ENCODE measurements around the gene MYLK4.
A peak's percentile ranks its signal among the peaks of the same experiment; 100 is the strongest.
"Not testable (repeated sequence)": the region's sequence is repeated elsewhere in the genome, so short reads cannot be mapped to it uniquely, and the experiment has no call there.

MYLK4 gene

GRCh38 chr6:2777249-2777648 is 26.5 kb upstream of the MYLK4 start:
- DNase-seq (ENCODE audit: low read depth), result no peak

GRCh38 chr6:2775003-2775402 is 24.3 kb upstream of the MYLK4 start:
- no peak for DNase-seq (ENCODE audit: low read depth)

- DNase-seq (ENCODE audit: low read depth), result no peak
Measured at GRCh38 chr6:2773449-2773848, 22.7 kb upstream of the MYLK4 start.

- DNase-seq (ENCODE audit: low read depth), result no peak
Measured at GRCh38 chr6:2772840-2773239, 22.1 kb upstream of the MYLK4 start.

GRCh38 chr6:2771079-2771478 is 20.4 kb upstream of the MYLK4 start:
- DNase-seq (ENCODE audit: low read depth), result no peak

- no peak for DNase-seq (ENCODE audit: low read depth)
Measured at GRCh38 chr6:2770171-2770570, 19.4 kb upstream of the MYLK4 start.

- no peak for DNase-seq (ENCODE audit: low read depth)
Measured at GRCh38 chr6:2768696-2769095, 18.0 kb upstream of the MYLK4 start.

- DNase-seq (ENCODE audit: low read depth), result no peak
Measured at GRCh38 chr6:2767657-2768524, 17.2 kb upstream of the MYLK4 start.

- no peak for DNase-seq (ENCODE audit: low read depth)
Measured at GRCh38 chr6:2766767-2767656, 16.3 kb upstream of the MYLK4 start.

GRCh38 chr6:2765896-2766766 is 15.4 kb upstream of the MYLK4 start:
- DNase-seq (ENCODE audit: low read depth), result peak; percentile 25

GRCh38 chr6:2765166-2765895 is 14.6 kb upstream of the MYLK4 start, which contains the start of gene WRNIP1:
Gene WRNIP1 (plus strand): TSS chr6:2765393. CDS start chr6:2765623, 230 bp downstream.
- peak; percentile 89 for DNase-seq (ENCODE audit: low read depth)

GRCh38 chr6:2764610-2765165 is 14.0 kb upstream of the MYLK4 start:
- DNase-seq (ENCODE audit: low read depth), result peak; percentile 47

GRCh38 chr6:2763876-2764540 is 13.3 kb upstream of the MYLK4 start:
- no peak for DNase-seq (ENCODE audit: low read depth)

GRCh38 chr6:2763345-2763841 is 12.7 kb upstream of the MYLK4 start:
- DNase-seq (ENCODE audit: low read depth), result no peak

- not testable (repeated sequence) for DNase-seq (ENCODE audit: low read depth)
Measured at GRCh38 chr6:2762868-2763267, 12.1 kb upstream of the MYLK4 start.

- no peak for DNase-seq (ENCODE audit: low read depth)
Measured at GRCh38 chr6:2760882-2761842, 10.4 kb upstream of the MYLK4 start.

GRCh38 chr6:2758980-2759379 is 8.3 kb upstream of the MYLK4 start:
- DNase-seq (ENCODE audit: low read depth), result no peak

- no peak for DNase-seq (ENCODE audit: low read depth)
Measured at GRCh38 chr6:2756687-2757224, 6.0 kb upstream of the MYLK4 start.

- DNase-seq (ENCODE audit: low read depth), result no peak
Measured at GRCh38 chr6:2756241-2756640, 5.5 kb upstream of the MYLK4 start.

Data from activated T-cell treated with anti-CD3 and anti-CD28 coated beads for 1 hour (primary cell).